A549 (cell line): ENCODE measurements around the gene MOSPD3.

Experiments
- CBX8 ChIP-seq: fragments of 200-600 bp; sonication (generic); IDR thresholded peaks from 2 replicates; pipeline ENCODE4 v1.6.1; 2016
- KDM1A ChIP-seq: fragments of 200-600 bp; sonication (generic); IDR thresholded peaks from 2 replicates; pipeline ENCODE4 v1.6.1; 2016; ENCODE audit warnings: low read depth, mild to moderate bottlenecking
- POLR2A ChIP-seq: IDR thresholded peaks from 2 replicates; pipeline ENCODE4 v1.6.1; 2012; ENCODE audit warnings: mild to moderate bottlenecking, low read length
- RCOR1 ChIP-seq: fragments of 150-350 bp; IDR thresholded peaks from 2 replicates; pipeline ENCODE4 v1.6.1; 2014; ENCODE audit warnings: antibody characterized with exemption, low read length, low read depth
- RFX5 ChIP-seq: fragments of 450-650 bp; IDR thresholded peaks from 2 replicates; pipeline ENCODE4 v1.7.1; 2014; ENCODE audit warnings: antibody characterized with exemption, mild to moderate bottlenecking, moderate library complexity
- ZFP36 ChIP-seq: fragments of 450-650 bp; IDR thresholded peaks from 2 replicates; pipeline ENCODE4 v1.6.1; 2014; ENCODE audit warnings: borderline replicate concordance; ENCODE audit not compliant: partially characterized antibody
- TF ChIP-seq, protein P1 (sequence below): fragments of >200 bp; sonication (Bioruptor Twin); formaldehyde crosslinking; IDR thresholded peaks from 3 replicates; pipeline ENCODE4 v1.5.1; 2016
- TF ChIP-seq, protein P2 (sequence below): IDR thresholded peaks from 2 replicates; pipeline ENCODE4 v1.6.1; 2012
- TF ChIP-seq, protein P3 (sequence below): fragments of 250-450 bp; sonication (Bioruptor Pico); IDR thresholded peaks from 2 replicates; pipeline ENCODE4 v1.5.0; 2021; ENCODE audit warnings: mild to moderate bottlenecking, moderate library complexity, borderline replicate concordance

- TF ChIP-seq, protein P1, sequence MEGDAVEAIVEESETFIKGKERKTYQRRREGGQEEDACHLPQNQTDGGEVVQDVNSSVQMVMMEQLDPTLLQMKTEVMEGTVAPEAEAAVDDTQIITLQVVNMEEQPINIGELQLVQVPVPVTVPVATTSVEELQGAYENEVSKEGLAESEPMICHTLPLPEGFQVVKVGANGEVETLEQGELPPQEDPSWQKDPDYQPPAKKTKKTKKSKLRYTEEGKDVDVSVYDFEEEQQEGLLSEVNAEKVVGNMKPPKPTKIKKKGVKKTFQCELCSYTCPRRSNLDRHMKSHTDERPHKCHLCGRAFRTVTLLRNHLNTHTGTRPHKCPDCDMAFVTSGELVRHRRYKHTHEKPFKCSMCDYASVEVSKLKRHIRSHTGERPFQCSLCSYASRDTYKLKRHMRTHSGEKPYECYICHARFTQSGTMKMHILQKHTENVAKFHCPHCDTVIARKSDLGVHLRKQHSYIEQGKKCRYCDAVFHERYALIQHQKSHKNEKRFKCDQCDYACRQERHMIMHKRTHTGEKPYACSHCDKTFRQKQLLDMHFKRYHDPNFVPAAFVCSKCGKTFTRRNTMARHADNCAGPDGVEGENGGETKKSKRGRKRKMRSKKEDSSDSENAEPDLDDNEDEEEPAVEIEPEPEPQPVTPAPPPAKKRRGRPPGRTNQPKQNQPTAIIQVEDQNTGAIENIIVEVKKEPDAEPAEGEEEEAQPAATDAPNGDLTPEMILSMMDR: no peak
- TF ChIP-seq KDM1A: no peak
- no peak for TF ChIP-seq CBX8
- no peak for TF ChIP-seq ZFP36
- no peak for TF ChIP-seq POLR2A
- TF ChIP-seq, protein P2, sequence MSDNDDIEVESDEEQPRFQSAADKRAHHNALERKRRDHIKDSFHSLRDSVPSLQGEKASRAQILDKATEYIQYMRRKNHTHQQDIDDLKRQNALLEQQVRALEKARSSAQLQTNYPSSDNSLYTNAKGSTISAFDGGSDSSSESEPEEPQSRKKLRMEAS: no peak
- TF ChIP-seq, protein P3, sequence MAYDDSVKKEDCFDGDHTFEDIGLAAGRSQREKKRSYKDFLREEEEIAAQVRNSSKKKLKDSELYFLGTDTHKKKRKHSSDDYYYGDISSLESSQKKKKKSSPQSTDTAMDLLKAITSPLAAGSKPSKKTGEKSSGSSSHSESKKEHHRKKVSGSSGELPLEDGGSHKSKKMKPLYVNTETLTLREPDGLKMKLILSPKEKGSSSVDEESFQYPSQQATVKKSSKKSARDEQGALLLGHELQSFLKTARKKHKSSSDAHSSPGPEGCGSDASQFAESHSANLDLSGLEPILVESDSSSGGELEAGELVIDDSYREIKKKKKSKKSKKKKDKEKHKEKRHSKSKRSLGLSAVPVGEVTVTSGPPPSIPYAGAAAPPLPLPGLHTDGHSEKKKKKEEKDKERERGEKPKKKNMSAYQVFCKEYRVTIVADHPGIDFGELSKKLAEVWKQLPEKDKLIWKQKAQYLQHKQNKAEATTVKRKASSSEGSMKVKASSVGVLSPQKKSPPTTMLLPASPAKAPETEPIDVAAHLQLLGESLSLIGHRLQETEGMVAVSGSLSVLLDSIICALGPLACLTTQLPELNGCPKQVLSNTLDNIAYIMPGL (CRISPR knock-in tag): no peak
- no peak for TF ChIP-seq RFX5
- no peak for TF ChIP-seq RCOR1
These were observed 13.9 kb upstream of the MOSPD3 start for GRCh38 chr7:100598425-100598824.
